ENCODE results near the gene COTL1. TPM values are rescaled to one million over a fixed set of nuclear protein-coding genes. Genes with fewer than 3 reads are reported as not detected.

COTL1 gene
- 454 to 617 TPM (median 542 TPM) in 5 replicates for total RNA-seq (2022; extraction: Qiagen RNA extraction; ENCODE audit: low read depth)

DNA sequence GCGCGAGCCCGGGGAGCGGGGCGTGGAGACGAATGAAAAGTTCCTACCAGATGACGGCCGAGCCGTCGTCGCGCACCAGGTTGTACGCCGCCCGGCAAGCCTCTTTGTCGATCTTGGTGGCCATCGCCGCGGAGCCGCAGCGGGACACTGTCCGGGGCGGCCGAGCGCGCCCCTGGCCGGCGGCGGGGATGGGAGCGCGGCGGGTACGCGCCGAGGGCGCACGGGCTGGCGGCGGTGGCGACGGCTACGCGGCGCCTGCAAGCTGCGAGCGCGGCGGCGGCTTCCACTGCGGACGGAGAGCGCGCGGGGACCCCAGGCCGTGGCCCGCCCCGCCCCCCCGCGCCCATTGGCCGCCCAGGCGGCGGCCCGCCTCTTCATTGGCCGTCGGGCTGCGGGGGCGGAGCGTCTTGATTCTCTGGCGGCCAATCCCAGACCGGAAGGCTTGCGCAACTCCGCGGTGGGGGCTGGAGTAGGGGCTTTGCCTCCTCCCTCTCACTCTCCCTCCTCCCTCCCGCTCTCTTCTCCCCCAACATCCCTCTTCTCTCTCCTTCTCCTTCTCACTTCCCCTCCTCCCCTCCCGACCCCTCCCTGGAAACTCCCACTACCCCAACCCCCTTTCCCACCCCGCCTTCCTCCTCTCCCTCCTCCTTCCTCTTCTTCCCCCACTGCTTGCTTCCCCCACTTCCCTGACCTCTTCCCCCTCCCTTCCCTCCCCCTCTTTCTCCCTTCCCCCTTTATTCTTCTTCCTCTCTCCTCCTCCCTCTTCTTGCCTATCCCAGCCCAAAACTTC lies at the start of gene COTL1:
TSS of gene COTL1 (minus strand) at position 288 of the 790 bp plus-strand sequence. CDS start at position 124, 164 bp downstream.

DNA sequence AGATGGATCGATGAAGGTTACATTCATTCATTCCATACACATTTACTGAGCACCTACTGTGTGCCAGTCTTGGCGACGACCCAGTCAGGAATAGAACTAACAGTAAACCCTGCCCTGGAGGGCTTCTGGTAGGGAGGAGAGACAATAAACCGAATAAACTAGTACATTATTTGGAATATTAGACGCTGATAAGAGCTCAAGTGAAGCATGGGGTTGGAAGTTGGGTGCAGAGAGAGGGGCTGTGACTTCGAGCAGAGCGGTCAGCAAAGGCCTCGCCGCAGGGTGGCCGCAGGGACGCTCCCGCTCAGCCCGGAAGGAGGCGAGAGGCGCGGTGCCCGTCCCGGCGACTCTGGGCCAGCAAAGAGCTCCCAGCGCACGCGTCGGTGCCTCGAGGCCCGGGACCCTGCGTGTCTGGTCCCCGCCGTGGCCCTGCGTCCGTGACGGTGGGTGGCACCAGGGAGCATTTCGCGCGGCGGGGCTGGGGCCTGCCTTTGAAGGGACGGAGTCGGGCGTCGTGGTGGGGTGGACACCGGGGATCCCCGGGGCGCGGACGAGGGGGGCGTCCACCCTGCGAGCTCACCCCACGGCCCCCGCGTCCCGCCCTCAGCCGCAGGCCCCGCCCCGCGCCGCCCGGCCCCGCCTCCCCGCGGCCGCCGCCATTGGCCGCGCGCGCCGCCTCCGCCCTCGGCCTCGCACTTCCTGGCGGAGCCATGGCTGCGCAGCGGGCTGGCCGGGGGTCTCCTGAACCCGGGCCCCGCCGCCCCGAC lies 30.1 kb upstream of the COTL1 start, which contains the start of gene KLHL36:
TSS of gene KLHL36 (plus strand) at position 684 of the 767 bp plus-strand sequence. CDS start 2,357 bp downstream, outside the sequence.

Other genes with a start within 250 kb of the COTL1 start
- gene ATP2C2, start 249.5 kb downstream of the COTL1 start, total RNA-seq (2022; extraction: Qiagen RNA extraction; ENCODE audit: low read depth) = 0.06 to 0.15 TPM (median 0.14 TPM) in 5 replicates
- gene MEAK7, start 113.4 kb downstream of the COTL1 start, total RNA-seq (2022; extraction: Qiagen RNA extraction; ENCODE audit: low read depth) = 49.9 to 64.1 TPM (median 57.1 TPM) in 5 replicates
- 20.4 to 23.3 TPM (median 21.4 TPM) in 5 replicates for gene KLHL36, start 30.4 kb upstream of the COTL1 start, total RNA-seq (2022; extraction: Qiagen RNA extraction; ENCODE audit: low read depth)
- 80.6 to 95.6 TPM (median 84.9 TPM) in 5 replicates for gene USP10, start 81.9 kb upstream of the COTL1 start, total RNA-seq (2022; extraction: Qiagen RNA extraction; ENCODE audit: low read depth)
- gene CRISPLD2, start 201.9 kb upstream of the COTL1 start, total RNA-seq (2022; extraction: Qiagen RNA extraction; ENCODE audit: low read depth) = 3.6 to 4.4 TPM (median 3.9 TPM) in 5 replicates